Activated CD8-positive, alpha-beta memory T cell treated with anti-CD3 and anti-CD28 coated beads, Interleukin-2, amount 50 U/mL, for 24 hours (primary cell): ENCODE results near the gene LYPD1.
"Not testable (repeated sequence)": the region's sequence is repeated elsewhere in the genome, so short reads cannot be mapped to it uniquely, and the experiment has no call there.

Source experiments
- DNase-seq: peaks from one replicate; pipeline ENCODE4 v3.0.0-alpha.2; 2020; ENCODE audit errors: extremely low read depth

LYPD1 gene, protein sequence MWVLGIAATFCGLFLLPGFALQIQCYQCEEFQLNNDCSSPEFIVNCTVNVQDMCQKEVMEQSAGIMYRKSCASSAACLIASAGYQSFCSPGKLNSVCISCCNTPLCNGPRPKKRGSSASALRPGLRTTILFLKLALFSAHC

DNA sequence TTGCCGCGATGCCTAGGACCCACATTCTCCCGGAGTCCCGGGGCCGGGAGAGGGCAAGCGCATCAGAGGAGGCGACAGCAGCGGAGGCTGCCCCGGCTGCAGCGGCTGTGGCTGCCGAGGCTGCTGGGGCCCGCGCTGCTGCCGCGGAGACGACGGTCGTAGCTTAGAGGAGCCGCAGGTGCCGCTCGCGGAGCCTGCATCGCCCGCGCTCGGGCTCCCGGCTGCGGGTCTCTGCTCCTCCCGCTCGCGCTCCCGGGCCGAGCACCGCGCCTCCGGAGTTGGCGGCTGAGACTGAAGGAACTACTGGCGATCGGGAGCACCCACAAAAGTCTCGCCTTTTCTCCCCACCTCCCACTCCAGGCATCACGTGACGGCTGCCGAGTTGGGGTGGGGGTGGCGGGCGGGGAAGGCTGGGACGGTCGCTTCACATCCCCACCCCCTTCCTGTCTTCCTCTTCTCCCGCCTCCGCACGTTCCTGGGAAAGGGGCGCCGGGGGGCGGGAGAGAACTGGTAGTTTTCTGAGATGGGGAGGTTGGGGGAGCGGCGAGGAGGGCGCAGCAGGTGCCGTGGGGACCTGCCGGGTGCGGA is at the start of gene LYPD1:
LYPD1 (minus strand) TSS at position 298 of the 588 bp plus-strand sequence; CDS start at position 25, 273 bp downstream.
- DNase-seq, result no peak

DNA sequence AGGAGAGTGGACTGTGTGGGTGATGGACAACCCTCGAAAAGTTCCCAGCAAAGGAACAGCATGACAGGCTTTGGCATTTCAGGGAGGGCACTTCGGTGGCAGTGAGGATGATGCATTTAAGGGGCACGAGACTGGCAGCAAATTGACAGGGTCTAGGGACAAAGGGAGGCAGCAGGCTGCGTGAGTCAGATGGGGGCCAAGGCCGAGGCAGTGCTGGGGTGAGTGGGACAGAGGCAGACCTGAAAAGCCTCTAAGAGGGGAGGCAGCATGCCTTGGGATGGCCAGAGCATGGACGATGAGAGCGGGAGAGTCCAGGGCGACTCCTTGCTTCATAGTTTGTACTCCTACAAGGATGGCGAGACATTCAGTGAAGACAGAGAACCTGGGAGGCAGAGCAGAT is 49.5 kb upstream of the LYPD1 start:
- no peak for DNase-seq

DNA sequence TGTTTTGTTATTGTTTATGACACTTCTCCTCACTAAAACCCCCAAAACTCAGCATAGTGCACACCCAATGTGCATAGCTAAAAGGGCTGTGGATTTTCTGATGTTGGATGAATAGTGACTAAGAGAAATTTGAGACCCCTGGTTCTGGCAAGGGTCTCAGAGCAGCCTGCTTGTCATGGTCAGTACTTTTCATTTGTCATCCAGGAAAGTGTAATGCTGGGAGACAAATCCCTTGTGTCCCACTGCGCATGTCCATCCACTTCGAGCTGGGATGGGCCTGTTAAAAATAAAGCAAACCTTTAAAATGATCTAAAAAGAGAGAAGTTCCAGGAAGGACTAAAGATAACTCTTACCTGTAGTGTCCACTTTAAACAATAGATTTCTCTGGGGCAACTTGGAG is 46.9 kb upstream of the LYPD1 start:
- DNase-seq, result no peak

DNA sequence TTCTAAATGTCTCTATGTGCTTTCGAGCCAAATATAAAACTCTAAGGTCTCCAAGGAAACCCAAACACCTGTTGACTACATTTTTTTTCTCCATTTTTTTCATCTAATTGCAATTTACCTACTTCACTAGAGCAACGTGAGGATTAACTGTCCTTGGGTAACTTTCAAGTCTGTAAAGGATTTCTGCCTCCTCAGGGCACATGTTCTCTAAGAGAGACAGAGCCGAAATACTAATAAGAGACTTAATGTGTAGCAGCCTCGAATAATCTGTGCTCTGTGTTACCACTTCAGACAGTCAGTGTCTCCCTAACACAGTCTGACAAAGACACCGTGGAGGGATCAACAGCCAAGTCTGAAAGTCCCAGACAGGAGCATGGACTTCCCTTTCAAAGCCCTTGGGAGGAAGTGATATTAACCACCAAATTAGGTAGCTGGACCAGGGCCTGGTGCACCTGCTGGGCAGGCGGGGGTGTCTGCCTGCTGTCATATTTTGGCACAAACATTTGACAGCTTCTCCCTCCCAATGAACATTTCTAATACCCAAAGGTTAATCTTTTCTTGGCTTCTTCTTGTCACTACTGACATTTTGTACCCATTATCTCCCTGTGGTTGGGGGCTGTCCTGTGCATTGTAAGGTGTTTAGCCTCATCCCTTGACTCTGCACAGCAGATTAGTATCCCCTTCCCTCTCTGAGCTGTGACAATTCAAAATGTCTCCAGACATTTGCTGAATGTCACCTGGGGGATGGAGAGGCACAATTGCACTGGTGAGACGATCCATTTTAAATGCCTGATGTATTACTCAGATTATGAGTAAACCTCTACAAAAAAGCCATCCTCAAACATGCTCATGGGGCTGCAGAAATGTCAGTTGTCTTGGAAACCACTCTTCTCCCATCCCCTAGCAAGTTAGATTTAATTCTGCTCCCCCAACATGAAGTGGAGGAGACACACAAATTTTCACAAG is 45.7 kb upstream of the LYPD1 start:
- DNase-seq, result no peak

DNA sequence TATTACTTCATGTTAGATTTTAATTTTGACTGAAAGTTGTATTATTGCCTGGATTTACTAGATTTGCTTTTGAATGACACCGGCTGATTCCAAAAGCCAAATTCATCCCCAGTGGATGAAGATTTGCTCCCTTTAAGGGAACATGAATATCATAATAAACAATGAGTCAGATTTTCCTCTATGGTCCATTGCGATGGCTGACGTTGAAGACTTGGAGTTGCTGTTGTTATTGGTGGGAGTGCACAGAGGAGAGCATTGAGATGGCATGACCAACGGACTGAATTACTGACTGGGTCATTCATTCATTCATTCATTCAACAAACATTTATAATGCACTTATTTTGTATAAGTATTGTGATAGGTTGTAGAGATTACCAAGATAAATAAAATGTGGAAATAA is 33.4 kb upstream of the LYPD1 start:
- no peak for DNase-seq

DNA sequence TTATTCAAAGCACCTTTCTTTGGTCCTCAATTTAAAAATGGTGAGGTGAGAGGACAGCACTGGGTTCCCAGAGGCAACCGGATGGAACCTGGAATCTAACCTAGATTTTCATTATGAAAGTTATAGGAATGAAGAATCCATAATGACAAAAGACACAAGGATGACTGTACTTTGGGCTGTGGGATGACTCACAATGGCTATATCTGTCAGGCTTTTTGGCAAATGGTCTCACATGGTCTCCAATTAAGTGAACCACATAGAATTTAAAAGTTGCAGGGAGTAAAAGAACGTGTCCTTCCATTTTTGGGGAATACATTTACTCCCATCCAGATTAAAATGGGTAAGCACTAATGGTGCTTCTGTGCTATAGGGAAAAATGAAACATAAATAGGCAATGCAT is 31.8 kb upstream of the LYPD1 start:
- no peak for DNase-seq

DNA sequence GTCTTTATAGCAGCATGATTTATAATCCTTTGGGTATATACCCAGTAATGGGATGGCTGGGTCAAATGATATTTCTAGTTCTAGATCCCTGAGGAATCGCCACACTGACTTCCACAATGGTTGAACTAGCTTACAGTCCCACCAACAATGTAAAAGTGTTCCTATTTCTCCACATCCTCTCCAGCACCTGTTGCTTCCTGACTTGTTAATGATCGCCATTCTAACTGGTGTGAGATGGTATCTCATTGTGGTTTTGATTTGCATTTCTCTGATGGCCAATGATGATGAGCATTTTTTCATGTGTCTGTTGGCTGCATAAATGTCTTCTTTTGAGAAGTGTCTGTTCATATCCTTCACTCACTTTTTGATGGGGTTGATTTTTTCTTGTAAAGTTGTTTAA is 29.8 kb upstream of the LYPD1 start:
- not testable (repeated sequence) for DNase-seq

DNA sequence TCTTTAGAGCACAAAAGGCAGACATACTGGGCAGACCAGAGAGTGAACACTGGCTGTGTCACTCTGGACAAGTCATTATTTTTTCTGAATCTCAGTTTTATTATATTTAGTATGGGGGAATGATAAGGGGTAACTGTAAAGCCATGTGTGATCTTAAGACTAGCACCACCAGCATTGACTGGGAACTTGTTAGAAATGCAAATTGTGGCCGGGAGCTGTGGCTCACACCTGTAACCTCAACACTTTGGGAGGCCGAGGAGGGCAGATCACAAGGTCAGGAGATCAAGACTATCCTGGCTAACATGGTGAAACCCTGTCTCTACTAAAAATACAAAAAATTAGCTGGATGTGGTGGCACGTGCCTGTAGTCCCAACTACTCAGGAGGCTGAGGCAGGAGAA is 28.3 kb upstream of the LYPD1 start:
- not testable (repeated sequence) for DNase-seq

DNA sequence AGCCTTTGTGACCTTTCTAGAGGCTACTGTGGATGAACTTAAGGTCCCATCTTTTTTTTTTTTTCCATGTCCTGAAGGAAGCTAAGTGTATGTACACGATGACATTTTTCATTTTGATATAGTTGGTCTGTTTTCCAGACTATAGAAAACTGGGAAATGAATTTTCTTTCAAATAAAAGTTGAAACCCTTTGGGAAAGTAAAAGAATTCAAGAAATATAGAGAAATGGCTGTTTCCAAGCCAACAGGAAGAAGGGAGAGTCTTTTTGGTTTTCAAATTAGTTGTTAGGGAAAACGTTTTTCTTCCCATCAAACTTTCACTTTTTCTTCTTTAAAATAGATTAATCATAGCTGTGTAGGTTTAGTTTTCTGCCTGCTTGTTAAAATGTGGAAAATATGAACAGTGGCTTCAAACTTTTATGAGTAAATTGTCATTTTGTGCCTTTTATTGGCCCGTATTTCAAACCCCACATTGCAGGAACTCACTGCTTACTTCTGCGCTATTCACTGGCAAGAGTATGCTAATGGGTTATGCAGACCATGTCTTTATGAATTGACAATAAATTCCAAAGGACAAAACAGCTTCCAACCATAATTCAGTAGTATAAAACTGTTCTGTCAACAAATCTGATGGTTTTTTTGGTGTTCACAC is 27.7 kb upstream of the LYPD1 start:
- no peak for DNase-seq

DNA sequence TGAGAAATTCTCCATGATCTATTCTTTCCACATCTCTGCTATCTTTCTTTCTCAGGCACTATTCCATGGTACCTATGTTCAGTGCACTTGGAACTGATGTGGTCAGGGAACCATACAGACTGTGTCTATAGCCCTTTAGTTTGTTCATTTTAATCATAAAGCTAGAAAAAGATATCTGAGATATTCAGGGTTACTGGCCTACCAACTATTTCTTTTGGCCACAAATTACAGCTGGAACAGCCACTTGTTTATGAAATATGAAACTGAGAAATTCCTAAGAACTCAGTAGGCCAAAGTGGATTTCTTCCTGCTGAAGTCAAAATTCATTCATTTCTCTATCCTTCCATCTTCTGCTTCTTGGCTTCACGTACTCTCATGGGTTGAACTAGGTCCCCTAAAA is 22.8 kb upstream of the LYPD1 start:
- no peak for DNase-seq

DNA sequence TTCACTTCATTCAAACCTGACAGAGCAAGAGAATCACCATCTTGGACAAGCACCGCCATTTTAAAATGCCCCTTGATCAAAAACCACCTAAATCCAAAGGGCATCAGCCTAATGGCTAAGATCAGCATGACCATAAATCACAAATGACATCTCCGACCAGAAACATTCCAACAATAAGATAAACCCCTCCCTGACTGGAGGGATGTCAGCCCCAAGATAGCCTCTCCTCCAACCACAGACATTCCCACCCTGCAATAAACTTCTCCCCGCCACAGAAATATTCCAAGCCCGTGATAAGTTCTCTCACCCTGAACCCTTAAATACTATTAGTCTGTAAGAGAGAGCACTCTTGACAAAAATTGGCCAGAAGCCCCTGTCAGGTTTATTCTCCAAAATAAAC is 21.6 kb upstream of the LYPD1 start:
- DNase-seq, result no peak

DNA sequence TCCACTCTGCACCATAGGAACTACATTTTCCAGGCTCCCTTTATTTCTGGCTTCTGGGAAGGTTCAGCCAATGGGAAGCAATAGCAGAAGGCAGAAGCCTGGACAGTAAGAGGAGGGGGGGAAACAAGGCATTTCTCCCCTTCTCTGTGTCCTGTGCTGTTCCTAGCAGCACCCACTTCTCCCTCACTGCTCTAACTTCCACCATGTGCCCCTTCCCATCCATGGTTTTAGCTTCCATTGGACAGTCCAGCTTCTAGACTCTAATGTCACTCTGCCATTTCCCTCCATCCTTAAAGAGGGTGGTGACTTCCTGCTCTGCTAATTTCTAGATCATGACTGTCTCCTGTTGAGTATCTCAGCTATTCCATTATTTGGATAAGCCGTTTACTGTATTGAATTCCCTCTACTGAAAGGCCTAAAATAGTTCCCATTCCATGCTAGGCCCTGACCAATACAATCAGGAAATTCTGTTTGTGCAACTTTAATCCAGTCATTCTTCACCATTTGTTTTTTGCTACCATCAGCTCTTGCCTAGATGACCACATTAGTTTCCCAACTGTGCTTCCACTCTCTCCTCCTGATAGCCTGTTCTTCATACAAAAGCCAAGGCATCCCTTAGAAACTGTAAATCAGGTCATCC is 20.8 kb upstream of the LYPD1 start:
- no peak for DNase-seq

DNA sequence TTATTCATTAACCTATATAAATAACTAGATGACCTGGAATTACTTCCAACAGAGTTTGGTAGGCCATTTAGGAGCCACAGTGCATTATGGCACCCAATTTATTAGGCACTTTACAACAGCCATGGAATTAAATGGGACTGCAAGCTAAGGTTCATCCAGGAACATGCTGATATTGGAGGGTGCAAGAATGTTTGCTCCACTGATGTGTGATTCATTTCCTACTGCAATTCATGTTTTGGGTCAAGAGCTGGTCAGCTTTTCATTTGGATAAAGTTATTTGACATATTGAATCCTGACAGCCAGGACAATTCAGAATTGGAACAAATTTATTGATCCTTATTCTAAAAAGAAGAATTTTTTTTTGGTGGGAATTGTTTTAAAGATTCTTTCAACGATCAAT is 11.8 kb upstream of the LYPD1 start:
- no peak for DNase-seq

DNA sequence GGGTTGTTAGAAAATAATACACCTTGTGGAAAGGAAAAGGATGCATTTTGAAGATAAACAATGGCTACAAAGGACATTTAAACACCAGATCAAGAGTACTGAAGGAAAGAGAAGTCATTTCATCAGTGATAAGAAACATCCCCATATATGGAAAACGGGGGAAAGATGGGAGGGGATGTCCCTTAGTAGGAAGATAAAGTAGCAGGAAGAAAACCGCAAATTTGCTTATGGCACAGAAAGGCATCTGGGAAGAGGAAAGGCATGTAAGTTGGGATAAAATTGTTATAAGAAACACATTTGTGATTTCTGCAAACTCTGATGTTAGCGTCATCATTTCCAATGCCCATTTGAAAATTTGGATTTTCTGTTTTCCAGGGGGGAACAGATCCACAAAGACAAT is 10.5 kb upstream of the LYPD1 start:
- no peak for DNase-seq

DNA sequence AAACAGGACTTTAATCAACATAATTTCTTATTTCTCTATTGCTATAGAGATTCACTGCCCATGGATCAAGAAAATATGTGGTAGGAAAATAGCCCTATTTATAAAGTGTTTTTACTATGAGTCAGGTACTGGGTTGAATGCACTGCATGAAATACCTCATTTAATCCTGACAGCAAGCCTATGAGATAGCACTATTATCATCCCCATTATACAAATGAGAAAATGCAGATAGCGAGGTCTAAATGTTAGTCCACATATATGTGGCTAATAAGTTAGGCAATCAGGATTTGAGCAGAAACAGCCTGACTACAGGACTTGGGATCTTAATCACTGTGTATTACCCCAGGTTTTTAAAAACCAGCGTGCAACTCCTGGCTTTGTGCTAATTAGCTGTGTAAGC is 8.5 kb upstream of the LYPD1 start:
- no peak for DNase-seq

DNA sequence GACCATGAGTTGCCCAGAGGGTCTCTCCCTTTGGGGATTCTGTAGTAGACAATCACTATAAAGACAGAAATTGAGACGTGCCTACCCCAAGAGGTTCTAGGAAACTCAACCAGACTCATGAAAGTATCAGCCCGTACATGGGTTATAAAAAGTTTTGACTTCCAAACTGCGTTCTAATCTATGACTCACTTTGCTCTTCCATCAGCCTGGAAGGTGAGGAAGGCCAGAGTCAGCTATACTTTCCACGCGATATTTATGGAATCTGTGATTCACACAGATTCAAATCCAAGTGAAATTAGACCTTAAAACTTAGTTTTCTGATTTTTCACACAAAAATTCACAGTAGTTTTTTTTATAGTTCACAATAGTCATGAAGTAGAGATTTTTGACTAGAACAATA is 7.7 kb upstream of the LYPD1 start:
- DNase-seq, result no peak

DNA sequence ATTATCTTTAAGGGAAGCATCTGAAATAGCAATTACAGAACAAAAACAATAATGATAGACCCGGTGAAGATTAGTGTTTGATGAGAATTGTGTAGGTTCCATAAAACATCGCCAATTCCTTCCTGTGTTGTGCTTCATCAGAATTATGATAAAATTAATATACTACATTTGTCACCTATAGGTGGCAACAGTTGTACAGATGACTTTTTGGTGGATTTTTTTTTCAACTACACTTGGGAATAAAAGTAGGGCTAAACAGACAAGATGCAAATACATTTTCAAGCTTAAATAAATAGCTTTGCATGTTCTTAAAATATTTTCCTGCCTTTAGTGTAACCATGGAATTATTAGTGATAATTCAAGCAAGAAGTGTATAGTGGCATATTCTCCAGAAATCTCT is 7.0 kb upstream of the LYPD1 start:
- DNase-seq, result no peak

DNA sequence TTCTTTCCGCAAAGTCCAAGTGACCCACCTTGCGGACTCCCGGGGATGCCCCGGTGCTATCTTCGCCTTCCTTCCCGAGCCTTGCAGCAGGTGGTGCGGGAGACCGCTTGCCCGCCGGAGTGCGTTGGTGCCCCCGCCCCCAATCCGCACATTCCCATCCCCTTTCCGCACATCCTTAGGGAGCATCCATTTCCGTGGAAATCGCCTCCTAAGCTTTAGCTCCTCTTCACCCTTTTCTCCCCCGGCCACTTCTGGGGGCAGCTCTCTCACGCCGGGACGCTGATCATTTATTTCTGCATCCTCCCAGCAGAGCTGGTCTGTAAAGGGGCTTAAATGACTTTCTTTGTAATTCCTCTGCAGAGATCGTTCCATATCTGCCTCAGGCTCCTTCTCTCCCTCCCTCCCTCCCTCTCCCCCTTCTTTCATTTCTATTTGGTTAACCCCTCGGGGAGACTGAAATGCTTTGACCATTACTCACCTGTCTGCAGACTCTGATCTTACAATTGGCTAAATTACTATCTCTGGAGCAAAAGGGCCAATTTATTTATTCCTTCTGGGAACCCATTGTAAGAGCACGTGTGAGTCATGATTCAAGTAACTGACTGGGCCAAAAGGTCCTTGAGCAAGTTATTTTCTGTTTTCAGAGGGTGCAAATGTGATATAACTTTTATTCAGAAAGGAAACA is 1.3 kb upstream of the LYPD1 start:
- no peak for DNase-seq

DNA sequence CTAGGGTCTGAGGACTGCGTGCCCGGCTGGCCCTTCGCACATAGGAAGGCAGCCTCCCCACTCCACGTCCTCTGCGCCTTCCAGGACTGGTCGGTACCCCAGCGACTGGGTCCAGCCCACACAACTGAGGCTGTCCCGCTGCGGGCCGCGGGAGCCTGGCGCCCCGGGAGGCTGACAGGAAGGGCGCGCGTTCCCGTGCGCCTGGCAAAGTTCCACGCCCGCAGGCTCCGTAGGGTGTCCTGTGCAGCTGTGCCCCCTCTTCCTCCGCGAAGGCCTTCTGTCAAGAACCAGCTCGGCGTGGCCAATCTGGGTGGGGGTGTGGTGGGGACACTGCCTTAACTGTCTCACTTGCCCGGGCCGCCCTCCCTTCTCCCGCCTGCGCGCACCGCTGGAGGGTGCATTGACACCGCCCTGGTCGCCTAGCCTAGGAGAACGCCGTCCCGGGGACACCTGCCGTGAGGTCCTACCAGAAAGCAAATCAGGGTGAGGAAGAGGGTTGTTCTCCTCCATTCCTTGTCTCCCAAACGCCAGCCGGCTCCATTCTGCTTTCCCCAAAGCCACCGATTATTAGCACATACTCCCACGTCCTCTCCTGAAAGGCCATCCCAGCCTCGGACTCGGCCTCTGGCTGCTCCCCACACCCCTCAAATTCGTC is 618 bp upstream of the LYPD1 start:
- DNase-seq, result no peak

DNA sequence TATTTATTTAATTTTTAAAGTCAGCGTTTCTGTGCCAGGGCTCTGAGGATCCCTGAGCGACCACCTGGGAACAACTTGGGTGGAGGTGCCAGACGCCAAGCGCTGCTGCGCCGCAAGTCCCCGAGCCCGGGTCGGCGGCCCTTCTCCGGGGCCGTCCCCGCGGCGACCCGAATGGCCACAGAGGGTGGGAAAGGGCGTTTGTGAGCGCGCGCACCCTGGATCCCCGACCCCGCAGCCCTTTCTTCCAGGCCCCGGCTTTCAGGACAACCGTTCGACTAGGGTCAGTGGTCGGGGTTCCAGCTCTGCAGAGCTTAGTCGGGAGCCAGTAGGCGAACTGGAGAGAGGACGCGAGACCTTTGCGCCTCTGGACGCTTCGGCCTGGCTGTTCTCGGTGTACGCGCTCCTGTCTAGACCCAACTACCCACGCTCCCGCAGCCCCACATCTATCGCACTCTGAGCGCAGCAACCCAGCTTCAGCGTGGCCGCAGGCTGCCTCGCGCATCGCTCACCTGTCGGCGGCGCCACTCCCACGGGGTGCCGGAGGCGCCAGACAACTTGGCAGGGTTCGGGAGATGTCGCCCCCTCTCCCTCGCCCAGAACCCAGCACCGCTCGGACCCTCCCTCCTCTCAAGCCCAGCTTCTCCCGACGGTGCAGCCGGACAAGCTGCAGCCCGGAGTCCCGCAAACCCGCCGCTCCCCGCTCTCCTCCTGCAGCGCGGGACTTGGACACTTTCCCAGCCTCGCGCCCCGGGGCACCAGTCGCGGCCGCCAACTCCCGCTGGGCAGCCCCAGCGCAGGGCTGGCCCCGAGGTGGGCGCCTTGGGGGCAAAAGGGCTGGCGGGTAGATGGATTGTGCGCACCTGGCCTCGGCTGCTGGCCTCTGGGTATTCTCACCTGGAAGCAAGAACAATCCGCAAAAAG is 758 bp downstream of the LYPD1 start:
- no peak for DNase-seq
